ENCODE measurements around the gene SETBP1. TPM values are rescaled to one million over a fixed set of nuclear protein-coding genes. Genes with fewer than 3 reads are reported as not detected.
A peak's percentile ranks its signal among the peaks of the same experiment; 100 is the strongest.

SETBP1 gene
- total RNA-seq, 2 donors from 2014 or later = 17.3 to 20.1 TPM

DNA sequence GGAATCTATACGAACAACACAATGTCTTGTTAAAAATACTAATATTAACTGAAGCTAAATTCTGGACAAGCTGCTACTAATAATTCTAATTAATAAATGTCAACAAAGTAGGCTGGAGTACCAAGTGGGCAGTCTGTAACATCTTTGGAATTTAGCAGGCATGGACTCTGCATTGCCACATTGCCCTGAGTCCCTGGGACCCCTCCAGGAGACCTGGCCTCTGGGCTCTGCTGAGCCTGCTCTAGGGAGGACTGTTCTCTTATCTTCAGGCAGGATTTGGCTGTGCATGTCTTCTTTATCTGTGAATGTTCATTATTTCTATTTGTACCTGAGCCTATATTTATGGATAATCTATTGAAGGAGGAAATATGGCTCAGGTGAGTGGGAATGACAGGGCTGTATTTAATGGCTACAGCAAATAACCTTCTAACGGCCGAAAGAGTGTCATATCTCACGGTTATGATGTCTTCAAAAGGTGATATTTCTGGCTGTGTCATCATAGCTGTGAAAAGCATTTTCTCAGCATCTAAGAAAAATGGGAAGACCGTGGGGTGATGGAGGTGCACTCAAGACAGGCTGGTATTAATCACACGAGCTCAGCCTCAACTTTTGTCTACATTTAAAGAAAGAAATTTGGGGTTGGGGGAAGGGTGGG is 28.6 kb upstream of the SETBP1 start:
- H3K9me3 ChIP-seq (ENCODE audit: control insufficient read depth, low read length) = no peaks in the 10 kb centered on the region
- no peaks in the 10 kb centered on the region for H3K36me3 ChIP-seq (ENCODE audit: control insufficient read depth, insufficient read depth, low read length)
- TF ChIP-seq, protein P1, sequence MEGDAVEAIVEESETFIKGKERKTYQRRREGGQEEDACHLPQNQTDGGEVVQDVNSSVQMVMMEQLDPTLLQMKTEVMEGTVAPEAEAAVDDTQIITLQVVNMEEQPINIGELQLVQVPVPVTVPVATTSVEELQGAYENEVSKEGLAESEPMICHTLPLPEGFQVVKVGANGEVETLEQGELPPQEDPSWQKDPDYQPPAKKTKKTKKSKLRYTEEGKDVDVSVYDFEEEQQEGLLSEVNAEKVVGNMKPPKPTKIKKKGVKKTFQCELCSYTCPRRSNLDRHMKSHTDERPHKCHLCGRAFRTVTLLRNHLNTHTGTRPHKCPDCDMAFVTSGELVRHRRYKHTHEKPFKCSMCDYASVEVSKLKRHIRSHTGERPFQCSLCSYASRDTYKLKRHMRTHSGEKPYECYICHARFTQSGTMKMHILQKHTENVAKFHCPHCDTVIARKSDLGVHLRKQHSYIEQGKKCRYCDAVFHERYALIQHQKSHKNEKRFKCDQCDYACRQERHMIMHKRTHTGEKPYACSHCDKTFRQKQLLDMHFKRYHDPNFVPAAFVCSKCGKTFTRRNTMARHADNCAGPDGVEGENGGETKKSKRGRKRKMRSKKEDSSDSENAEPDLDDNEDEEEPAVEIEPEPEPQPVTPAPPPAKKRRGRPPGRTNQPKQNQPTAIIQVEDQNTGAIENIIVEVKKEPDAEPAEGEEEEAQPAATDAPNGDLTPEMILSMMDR (conservative IDR thresholded peaks at IDR 0.05) = no peak
- WGBS, 2 experiments (ENCODE audit: insufficient coverage in 1 of 2, insufficient read length in 1 of 2) = 89 to 90% methylated on average over 2 to 6 of the region's 6 CpGs
- H3K4me3 ChIP-seq (ENCODE audit: low read length) = peak overlapping the region; percentile 56
- H3K9ac ChIP-seq (ENCODE audit: extremely low read depth, low read length, poor library complexity, severe bottlenecking) = no peak overlapping the region
- H3K4me1 ChIP-seq (ENCODE audit: control insufficient read depth, insufficient read depth, low read length) = peaks cover 6% of the 10 kb centered on the region
- H3K27me3 ChIP-seq (ENCODE audit: control insufficient read depth, insufficient read depth, low read length, poor library complexity, severe bottlenecking) = no peaks in the 10 kb centered on the region
- Mint-ChIP-seq H3K27ac (peak overlapping the region; percentile 4), H3K36me3 (ENCODE audit: low read depth) (no peaks in the 10 kb centered on the region), H3K4me3 (no peak overlapping the region), H3K4me1 (peaks cover 13% of the 10 kb centered on the region), H3K27me3 (ENCODE audit: insufficient read depth) (no peaks in the 10 kb centered on the region), H3K9me3 (no peaks in the 10 kb centered on the region)
- H3K27ac ChIP-seq (ENCODE audit: low read depth, low read length) = no peak overlapping the region
- peak; percentile 62 for DNase-seq

DNA sequence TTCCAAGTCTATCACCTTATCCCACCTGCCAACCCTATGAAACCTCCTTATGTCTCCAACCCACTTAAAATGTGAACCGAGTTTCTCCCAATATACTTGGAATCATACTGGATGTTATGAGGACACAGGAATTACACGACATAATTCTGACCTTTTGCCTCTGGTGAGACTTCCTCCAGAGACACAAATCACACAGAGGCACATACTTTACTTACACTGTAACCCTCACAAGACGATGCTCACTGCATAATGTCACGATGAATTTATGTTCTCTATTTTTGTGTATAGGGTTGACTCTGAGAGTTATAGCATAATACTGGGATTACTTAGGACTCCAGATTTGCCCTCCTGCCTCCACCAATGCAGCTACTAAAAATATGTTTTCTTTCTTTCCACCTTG is 28.0 kb upstream of the SETBP1 start:
- no peaks in the 10 kb centered on the region for H3K27me3 Mint-ChIP-seq (ENCODE audit: insufficient read depth)
- no peak for DNase-seq
- Histone ChIP-seq H3K27ac (ENCODE audit: low read depth, low read length) (no peak overlapping the region), H3K36me3 (ENCODE audit: control insufficient read depth, insufficient read depth, low read length) (no peaks in the 10 kb centered on the region), H3K9ac (ENCODE audit: extremely low read depth, low read length, poor library complexity, severe bottlenecking) (no peak overlapping the region), H3K4me3 (ENCODE audit: low read length) (no peak overlapping the region), H3K9me3 (ENCODE audit: control insufficient read depth, low read length) (no peaks in the 10 kb centered on the region), H3K27me3 (ENCODE audit: control insufficient read depth, insufficient read depth, low read length, poor library complexity, severe bottlenecking) (no peaks in the 10 kb centered on the region), H3K4me1 (ENCODE audit: control insufficient read depth, insufficient read depth, low read length) (peaks cover 6% of the 10 kb centered on the region)
- H3K36me3 Mint-ChIP-seq (ENCODE audit: low read depth) = no peaks in the 10 kb centered on the region
- WGBS, 2 experiments (ENCODE audit: insufficient coverage in 1 of 2, insufficient read length in 1 of 2) = 89 to 100% methylated on average over 1 to 4 of the region's 4 CpGs
- H3K9me3 Mint-ChIP-seq = no peaks in the 10 kb centered on the region
- peaks cover 13% of the 10 kb centered on the region for H3K4me1 Mint-ChIP-seq
- H3K4me3 Mint-ChIP-seq = no peak overlapping the region
- no peak overlapping the region for H3K27ac Mint-ChIP-seq
- TF ChIP-seq, protein P1 (conservative IDR thresholded peaks at IDR 0.05) = no peak

DNA sequence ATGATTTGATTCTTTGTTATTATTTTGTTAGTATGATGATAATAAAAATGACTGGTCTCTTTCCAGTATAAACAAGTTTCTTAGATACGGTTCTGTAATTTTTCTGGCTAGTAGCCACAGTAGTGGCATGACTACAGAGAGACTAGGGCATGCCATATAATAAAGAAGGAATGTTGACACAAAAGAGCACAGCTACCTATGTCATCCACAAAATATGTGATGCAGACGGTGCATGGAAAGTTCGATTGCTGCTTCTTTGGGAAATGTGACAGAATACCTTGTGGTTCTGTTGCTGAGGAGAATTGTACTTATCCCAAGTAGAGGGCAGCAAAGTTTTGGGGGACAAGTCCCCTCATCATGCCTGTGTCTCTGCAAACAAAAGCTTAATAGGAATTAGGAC is 26.1 kb upstream of the SETBP1 start:
- H3K36me3 Mint-ChIP-seq (ENCODE audit: low read depth) = no peaks in the 10 kb centered on the region
- H3K9ac ChIP-seq (ENCODE audit: extremely low read depth, low read length, poor library complexity, severe bottlenecking) = no peak overlapping the region
- WGBS, 2 experiments (ENCODE audit: insufficient coverage in 1 of 2, insufficient read length in 1 of 2) = 86 to 93% methylated on average over 2 of the region's 3 CpGs

More for the DNA sequence above, 26.1 kb upstream of the SETBP1 start:
- no peak overlapping the region for H3K27ac Mint-ChIP-seq
- H3K4me3 Mint-ChIP-seq = no peak overlapping the region
- Histone ChIP-seq H3K4me1 (ENCODE audit: control insufficient read depth, insufficient read depth, low read length) (peaks cover 12% of the 10 kb centered on the region), H3K4me3 (ENCODE audit: low read length) (no peak overlapping the region), H3K9me3 (ENCODE audit: control insufficient read depth, low read length) (no peaks in the 10 kb centered on the region), H3K36me3 (ENCODE audit: control insufficient read depth, insufficient read depth, low read length) (no peaks in the 10 kb centered on the region), H3K27ac (ENCODE audit: low read depth, low read length) (no peak overlapping the region), H3K27me3 (ENCODE audit: control insufficient read depth, insufficient read depth, low read length, poor library complexity, severe bottlenecking) (no peaks in the 10 kb centered on the region)
- no peak for DNase-seq
- H3K9me3 Mint-ChIP-seq = no peaks in the 10 kb centered on the region
- TF ChIP-seq, protein P1 (conservative IDR thresholded peaks at IDR 0.05) = no peak
- peaks cover 18% of the 10 kb centered on the region for H3K4me1 Mint-ChIP-seq
- H3K27me3 Mint-ChIP-seq (ENCODE audit: insufficient read depth) = no peaks in the 10 kb centered on the region

Data from endodermal cell (in vitro differentiated cells).